Skeletal muscle tissue (tissue), 4 donors: ENCODE measurements around the gene NT5DC4. TPM values are rescaled to one million over a fixed set of nuclear protein-coding genes. Genes with fewer than 3 reads are reported as not detected.

Experiments used
- H3K27ac ChIP-seq: one replicate; pipeline ENCODE4 v1.7.0; 2013; ENCODE audit warnings: mild to moderate bottlenecking, low read depth, low read length, inconsistent platforms
- H3K27me3 ChIP-seq, 3 donors: one replicate each; pipeline ENCODE4 v1.7.0; 2013; ENCODE audit warnings: low read length in 3 of 3; ENCODE audit not compliant: control insufficient read depth in 3 of 3, insufficient read depth in 3 of 3
- H3K36me3 ChIP-seq, 3 donors: one replicate each; pipeline ENCODE4 v1.7.0; 2013; ENCODE audit warnings: low read length in 3 of 3; ENCODE audit not compliant: control insufficient read depth in 3 of 3, insufficient read depth in 3 of 3
- H3K4me1 ChIP-seq, 3 donors: one replicate each; pipeline ENCODE4 v1.7.0; 2013; ENCODE audit warnings: low read length in 3 of 3, mild to moderate bottlenecking in 3 of 3; ENCODE audit not compliant: control insufficient read depth in 3 of 3, insufficient read depth in 3 of 3
- H3K4me3 ChIP-seq, 3 donors: one replicate each; pipeline ENCODE4 v1.7.0; 2013; ENCODE audit warnings: low read length in 3 of 3
- H3K9ac ChIP-seq, 3 donors: one replicate each; pipeline ENCODE4 v1.7.0; 2013; ENCODE audit warnings: low read length in 3 of 3, mild to moderate bottlenecking in 3 of 3, moderate library complexity in 2 of 3, low read depth in 1 of 3
- H3K9me3 ChIP-seq, 3 donors: one replicate each; pipeline ENCODE4 v1.7.0; 2013; ENCODE audit warnings: low read length in 3 of 3; ENCODE audit not compliant: control insufficient read depth in 3 of 3
- total RNA-seq: library from RNA; depleted of rRNA; stranded (reverse); fragments of >200 nt; gene quantifications from one replicate; pipeline ENCODE4 v1.2.3, GENCODE V29; 2014
- donor health status: Osteomylitis.

The NT5DC4 gene
- total RNA-seq, 1 donor from 2014 or later = not detected

- Histone ChIP-seq H3K4me1 (no peaks in the 10 kb centered on the region), H3K4me3 (no peak overlapping the region), H3K9me3 (no peaks in the 10 kb centered on the region), H3K27me3 (peaks cover 0 to 3% (median 0%) of the 10 kb centered on the region in 3 donors), H3K9ac (no peak overlapping the region), H3K27ac (no peak overlapping the region), H3K36me3 (no peaks in the 10 kb centered on the region)
Observed at GRCh38 chr2:112718863-112719370, 1.9 kb upstream of the NT5DC4 start.

GRCh38 chr2:112721819-112722522 is 1.2 kb downstream of the NT5DC4 start:
- Histone ChIP-seq H3K27ac (no peak overlapping the region), H3K9ac (no peak overlapping the region), H3K27me3 (peaks cover 0 to 2% (median 0%) of the 10 kb centered on the region in 3 donors), H3K36me3 (no peaks in the 10 kb centered on the region), H3K4me3 (no peak overlapping the region), H3K9me3 (no peaks in the 10 kb centered on the region), H3K4me1 (peaks cover 0 to 6% (median 2%) of the 10 kb centered on the region in 3 donors)

- Histone ChIP-seq H3K9me3 (no peaks in the 10 kb centered on the region), H3K4me3 (no peak overlapping the region), H3K4me1 (peaks cover 0 to 6% (median 2%) of the 10 kb centered on the region in 3 donors), H3K27ac (no peak overlapping the region), H3K36me3 (no peaks in the 10 kb centered on the region), H3K27me3 (peaks cover 0 to 5% (median 0%) of the 10 kb centered on the region in 3 donors), H3K9ac (no peak overlapping the region)
Observed at GRCh38 chr2:112722816-112723546, 2.2 kb downstream of the NT5DC4 start.

- H3K4me3 ChIP-seq = no peak overlapping the region
- peaks cover 0 to 6% (median 2%) of the 10 kb centered on the region in 3 donors for H3K4me1 ChIP-seq
- no peaks in the 10 kb centered on the region for H3K9me3 ChIP-seq
- H3K27ac ChIP-seq = no peak overlapping the region
- no peak overlapping the region for H3K9ac ChIP-seq
- no peaks in the 10 kb centered on the region for H3K36me3 ChIP-seq
- H3K27me3 ChIP-seq = peaks cover 0 to 5% (median 0%) of the 10 kb centered on the region in 3 donors
Observed at GRCh38 chr2:112723547-112723940, 2.7 kb downstream of the NT5DC4 start.

GRCh38 chr2:112723995-112724394 is 3.2 kb downstream of the NT5DC4 start:
- no peak overlapping the region for H3K9ac ChIP-seq
- no peaks in the 10 kb centered on the region for H3K9me3 ChIP-seq

GRCh38 chr2:112724591-112725525 is 4.0 kb downstream of the NT5DC4 start:
- Histone ChIP-seq H3K4me3 (no peak overlapping the region), H3K27me3 (peaks cover 0 to 5% (median 0%) of the 10 kb centered on the region in 3 donors), H3K36me3 (no peaks in the 10 kb centered on the region), H3K27ac (no peak overlapping the region), H3K9ac (no peak overlapping the region), H3K9me3 (no peaks in the 10 kb centered on the region), H3K4me1 (peaks cover 0 to 6% (median 2%) of the 10 kb centered on the region in 3 donors)

More at GRCh38 chr2:112723995-112724394, 3.2 kb downstream of the NT5DC4 start:
- Histone ChIP-seq H3K4me3 (no peak overlapping the region), H3K27me3 (peaks cover 0 to 5% (median 0%) of the 10 kb centered on the region in 3 donors), H3K4me1 (peaks cover 0 to 6% (median 2%) of the 10 kb centered on the region in 3 donors), H3K36me3 (no peaks in the 10 kb centered on the region), H3K27ac (no peak overlapping the region)

- Histone ChIP-seq H3K9ac (no peak overlapping the region), H3K27ac (no peak overlapping the region), H3K9me3 (no peaks in the 10 kb centered on the region), H3K4me1 (peaks cover 0 to 6% (median 2%) of the 10 kb centered on the region in 3 donors), H3K27me3 (peaks cover 0 to 5% (median 0%) of the 10 kb centered on the region in 3 donors), H3K4me3 (no peak overlapping the region), H3K36me3 (no peaks in the 10 kb centered on the region)
Observed at GRCh38 chr2:112725545-112726457, 5.0 kb downstream of the NT5DC4 start.

GRCh38 chr2:112726487-112727190 is 5.8 kb downstream of the NT5DC4 start:
- Histone ChIP-seq H3K27ac (no peak overlapping the region), H3K4me1 (peaks cover 0 to 6% (median 2%) of the 10 kb centered on the region in 3 donors), H3K4me3 (no peak overlapping the region), H3K9me3 (no peaks in the 10 kb centered on the region), H3K27me3 (peaks cover 0 to 5% (median 0%) of the 10 kb centered on the region in 3 donors), H3K36me3 (no peaks in the 10 kb centered on the region), H3K9ac (no peak overlapping the region)
